GM12878 (cell line): Measurements from ENCODE around the gene NPRL2. TPM values are rescaled to one million over a fixed set of nuclear protein-coding genes. Genes with fewer than 3 reads are reported as not detected.

Source experiments
- ATAC-seq: fragments of 200-7000 bp; cut with Tn5 transposase; 3 replicates; pipeline ENCODE4 v1.9.1; 2020; ENCODE audit warnings: mild to moderate bottlenecking, moderate library complexity
- BruUV-seq: library from RNA; stranded (reverse); fragments of 400-500 nt; replicated peaks from 2 replicates; lab custom pipeline; 2021; lab: Mats Ljungman, UMichigan
- CTCF ChIA-PET: fragments of 300-600 bp; sonication (Branson Sonifier 250); formaldehyde crosslinking; extraction: SDS; loops from one replicate; lab custom pipeline; 2021; ENCODE audit warnings: inconsistent platforms; lab: Yijun Ruan, JAX
- POLR2A ChIA-PET: fragments of 350-600 bp; formaldehyde crosslinking; extraction: SDS; loops from one replicate; lab custom pipeline; 2021; ENCODE audit warnings: inconsistent platforms; lab: Charles Lee
- RAD21 ChIA-PET: fragments of 300-600 bp; sonication (Branson Sonifier 250); formaldehyde crosslinking; loops from one replicate; lab custom pipeline; 2023; ENCODE audit warnings: antibody characterized with exemption; ENCODE audit not compliant: unreplicated experiment; lab: Charles Lee
- SMC1A ChIA-PET: fragments of 300-600 bp; sonication (Branson Sonifier 250); formaldehyde crosslinking; loops from one replicate; lab custom pipeline; 2023; ENCODE audit not compliant: unreplicated experiment, uncharacterized antibody; lab: Charles Lee
- DNase-seq: peaks from one replicate; pipeline ENCODE4 v3.0.0-alpha.2; 2011; ENCODE audit warnings: low read depth, low spot score
- FAIRE-seq: peaks from 3 replicates; lab custom pipeline; 2011; peaks lifted over from hg19 to GRCh38; lab: Jason Lieb, UNC
- H2AFZ ChIP-seq: 2 replicates; pipeline ENCODE4 v1.6.0; 2011; ENCODE audit warnings: low read depth, low read length, control low read depth; ENCODE audit not compliant: control insufficient read depth
- H3K27ac ChIP-seq: 2 replicates; pipeline ENCODE4 v1.5.1; 2011; ENCODE audit warnings: control low read depth; ENCODE audit not compliant: control insufficient read depth, insufficient read depth
- H3K27me3 ChIP-seq, 2 experiments: replicated peaks in 1 of 2; 2 replicates each; pipeline versions ENCODE4 v1.6.0 to v1.6.1; 2011; ENCODE audit warnings: low read length in 1 of 2; ENCODE audit not compliant: control insufficient read depth in 2 of 2, insufficient read depth in 2 of 2
- H3K36me3 ChIP-seq, 2 experiments: 2 replicates each; pipeline ENCODE4 v1.5.1; 2011; ENCODE audit warnings: low read length in 1 of 2; ENCODE audit not compliant: control insufficient read depth in 2 of 2, insufficient read depth in 2 of 2
- H3K4me1 ChIP-seq: 2 replicates; pipeline ENCODE4 v1.6.1; 2011; ENCODE audit warnings: mild to moderate bottlenecking, low read length, moderate library complexity, mixed read lengths; ENCODE audit not compliant: control insufficient read depth, insufficient read depth
- H3K4me2 ChIP-seq: 2 replicates; pipeline ENCODE4 v1.6.0; 2011; ENCODE audit warnings: control low read depth; ENCODE audit not compliant: control insufficient read depth, insufficient read depth
- H3K4me3 ChIP-seq: fragments of 200-600 bp; sonication (generic); 2 replicates; pipeline ENCODE4 v1.5.1; 2016
- H3K79me2 ChIP-seq: 2 replicates; pipeline ENCODE4 v1.6.0; 2011; ENCODE audit warnings: low read length; ENCODE audit not compliant: control insufficient read depth, insufficient read depth
- H3K9ac ChIP-seq: 2 replicates; pipeline ENCODE4 v1.8.0; 2011; ENCODE audit warnings: low read length, control low read depth, mixed read lengths; ENCODE audit not compliant: control insufficient read depth, insufficient read depth
- H3K9me3 ChIP-seq: replicated peaks from 3 replicates; pipeline ENCODE4 v1.5.1; 2011; ENCODE audit warnings: mild to moderate bottlenecking, low read length; ENCODE audit not compliant: control insufficient read depth, insufficient read depth
- H4K20me1 ChIP-seq: 2 replicates; pipeline ENCODE4 v1.6.0; 2011; ENCODE audit not compliant: control insufficient read depth, insufficient read depth
- CREM ChIP-seq: IDR thresholded peaks from 2 replicates; pipeline ENCODE4 v1.6.1; 2014; ENCODE audit warnings: antibody characterized with exemption, low read depth
- POLR2AphosphoS5 ChIP-seq: IDR thresholded peaks from 2 replicates; pipeline ENCODE4 v1.6.1; 2011; ENCODE audit warnings: mild to moderate bottlenecking, low read length, inconsistent platforms
- REST ChIP-seq: IDR thresholded peaks from 2 replicates; pipeline ENCODE4 v1.6.1; 2012; ENCODE audit warnings: mild to moderate bottlenecking, low read depth, low read length
- SMC3 ChIP-seq: IDR thresholded peaks from 2 replicates; pipeline ENCODE4 v1.6.1; 2011; ENCODE audit warnings: low read length, improper control_type of control experiment, borderline replicate concordance
- SRF ChIP-seq, 2 experiments: IDR thresholded peaks; 2 replicates each; pipeline ENCODE4 v1.6.1; 2011; ENCODE audit warnings: low read depth in 2 of 2, low read length in 2 of 2, mild to moderate bottlenecking in 1 of 2, moderate library complexity in 1 of 2
- STAT3 ChIP-seq: IDR thresholded peaks from 2 replicates; pipeline ENCODE4 v1.6.1; 2011; ENCODE audit warnings: low read depth, low read length, improper control_type of control experiment
- ZNF687 ChIP-seq: fragments of 450-650 bp; IDR thresholded peaks from 2 replicates; pipeline ENCODE4 v1.6.1; 2017; ENCODE audit warnings: mild to moderate bottlenecking, moderate library complexity
- WGBS: methylation state at CpG from one replicate; pipeline ENCODE4 v1.1.6; 2016; ENCODE audit warnings: low lambda C conversion rate; ENCODE audit not compliant: insufficient replicate concordance, insufficient coverage; ENCODE audit errors: missing lambda C conversion rate; 5-methylcytosine and 5-hydroxymethylcytosine counted together
- in situ Hi-C: fragments of 300-500 bp; cut with MboI; formaldehyde crosslinking; loops from 9 replicates; pipeline ENCODE4 v1.14.3; 2018; ENCODE audit warnings: mixed read lengths
- intact Hi-C: fragments of 100-400 bp; cut with micrococcal nuclease; formaldehyde crosslinking; loops from one replicate; pipeline ENCODE4 v1.14.2; 2022; ENCODE audit not compliant: unreplicated experiment
- polyA plus RNA-seq, 11 experiments: library from polyadenylated mRNA; depleted of rRNA in 4 of 11; unstranded in 6 of 11; stranded (reverse) in 5 of 11; fragments of >200 nt; fragmentation: Nextera tagmentation in 4 of 11; fragmentation: Illumina TruSeq in 1 of 11; extraction: Ambion mirVana in 4 of 11; extraction: Trizol in 1 of 11; gene quantifications; 1 replicate in 1 of 11; 2 replicates in 10 of 11; pipeline versions ENCODE4 v1.2.1 to v1.2.3, GENCODE V29; 2011 to 2016; ENCODE audit warnings: inconsistent platforms in 2 of 11, missing spikeins in 2 of 11, low read depth in 1 of 11
- total RNA-seq, 4 experiments: library from RNA; depleted of rRNA in 3 of 4; stranded (reverse); fragments of >200 nt in 3 of 4; fragmentation: Illumina TruSeq in 1 of 4; extraction: Trizol in 1 of 4; gene quantifications; 2 replicates each; pipeline versions ENCODE4 v1.2.1 to v1.2.3, GENCODE V29; 2013 to 2021

Gene NPRL2
- total and polyA plus RNA-seq, 10 of the 15 experiments (the other 5 are each of a cell fraction or from before 2014, with no cell fraction given): 17.8 to 54.2 (median 32.9) TPM

- TF ChIP-seq SRF (IDR thresholded peaks at IDR 0.05; ENCODE audit: low read depth in 2 of 2, low read length in 2 of 2): no peak
- no peak for TF ChIP-seq REST
- TF ChIP-seq, all 136 proteins: peak for 0
Observed at GRCh38 chr3:50374363-50375257, 24.0 kb upstream of the NPRL2 start (continued).

- H3K4me1 ChIP-seq: no peaks in the 10 kb centered on the region
- BruUV-seq: no TSS peak
- H3K27ac ChIP-seq: no peak overlapping the region
- H3K36me3 ChIP-seq: no peaks in the 10 kb centered on the region
- in situ Hi-C loops: no loop called here
- ChIA-PET CTCF (no interaction called here), RAD21 (no interaction called here), POLR2A (no interaction called here), SMC1A (no interaction called here)
- DNase-seq (no peak), ATAC-seq (no peak), FAIRE-seq (no peak)
- H3K27me3 ChIP-seq: no peaks in the 10 kb centered on the region; a peak in 2 of 4 replicates
- no peaks in the 10 kb centered on the region for H4K20me1 ChIP-seq
- no peak overlapping the region for H2AFZ ChIP-seq
- 17% methylated on average over 10 of the region's 12 CpGs for WGBS
- intact Hi-C loops: no loop called here
- H3K79me2 ChIP-seq: no peaks in the 10 kb centered on the region
- H3K9me3 ChIP-seq: no peaks in the 10 kb centered on the region
- H3K4me2 ChIP-seq: no peak overlapping the region
- H3K9ac ChIP-seq: no peak overlapping the region
- no peak overlapping the region for H3K4me3 ChIP-seq
- TF ChIP-seq ZNF687: no peak
- TF ChIP-seq CREM: no peak
- TF ChIP-seq POLR2AphosphoS5: no peak
- TF ChIP-seq STAT3: no peak
- TF ChIP-seq SMC3: no peak
- TF ChIP-seq REST: no peak
Observed at GRCh38 chr3:50373146-50374051, 22.8 kb upstream of the NPRL2 start.
